ENCODE data around the gene ISL2. TPM values are rescaled to one million over a fixed set of nuclear protein-coding genes. Genes with fewer than 3 reads are reported as not detected.

ISL2 gene
- total RNA-seq, 2 donors from 2014 or later, result 0.51 to 0.66 TPM

DNA sequence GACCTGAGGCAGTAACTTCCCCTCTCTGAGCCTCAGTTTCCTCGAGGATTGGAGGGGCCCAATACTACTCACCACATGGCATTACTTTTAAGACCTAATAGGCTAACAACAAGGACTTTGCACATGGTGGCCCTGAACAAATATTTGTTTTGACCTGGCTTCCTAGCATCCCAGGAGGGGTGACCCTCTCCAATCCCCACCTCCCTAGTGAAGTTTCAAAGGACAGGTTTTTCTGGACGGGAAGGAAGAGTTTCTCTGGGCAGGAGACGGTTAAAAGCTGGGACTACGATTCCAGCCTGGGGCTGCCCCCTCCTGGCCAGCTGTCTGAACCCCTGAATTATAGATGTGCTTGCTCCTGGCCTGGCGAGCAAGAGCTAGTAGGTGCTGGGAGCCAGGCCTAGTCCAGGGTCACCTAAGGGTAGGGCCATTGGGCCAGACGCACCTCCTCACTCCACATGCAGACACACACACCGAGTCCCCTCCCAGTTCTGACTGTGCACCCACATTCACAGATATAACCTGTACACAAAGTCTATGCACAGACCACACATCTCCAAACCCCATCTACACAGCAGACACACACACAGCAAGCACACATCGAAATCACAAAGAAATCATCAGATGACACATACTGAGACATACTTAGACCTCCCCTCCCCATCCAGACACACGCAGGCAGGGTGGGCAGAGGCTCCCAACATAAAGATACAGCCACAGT, 2.7 kb upstream of the ISL2 start:
- peaks cover 30% of the 10 kb centered on the region for H3K4me1 Mint-ChIP-seq
- peak; percentile 82 for DNase-seq
- Histone ChIP-seq H3K27ac (ENCODE audit: low read depth, low read length) (no peak overlapping the region), H3K4me3 (ENCODE audit: low read length) (no peak overlapping the region), H3K9me3 (ENCODE audit: control insufficient read depth, low read length) (no peaks in the 10 kb centered on the region), H3K36me3 (ENCODE audit: control insufficient read depth, insufficient read depth, low read length) (no peaks in the 10 kb centered on the region), H3K4me1 (ENCODE audit: control insufficient read depth, insufficient read depth, low read length) (no peaks in the 10 kb centered on the region), H3K27me3 (ENCODE audit: control insufficient read depth, insufficient read depth, low read length, poor library complexity, severe bottlenecking) (peaks cover 70% of the 10 kb centered on the region), H3K9ac (ENCODE audit: extremely low read depth, low read length, poor library complexity, severe bottlenecking) (no peak overlapping the region)
- H3K9me3 Mint-ChIP-seq, result peaks cover 3% of the 10 kb centered on the region
- no peak overlapping the region for H3K27ac Mint-ChIP-seq
- no peak overlapping the region for H3K4me3 Mint-ChIP-seq
- peaks cover 71% of the 10 kb centered on the region for H3K27me3 Mint-ChIP-seq (ENCODE audit: insufficient read depth)
- peak; percentile 73 for TF ChIP-seq CTCF (conservative IDR thresholded peaks at IDR 0.05)
- no peaks in the 10 kb centered on the region for H3K36me3 Mint-ChIP-seq (ENCODE audit: low read depth)
- 59 to 87% methylated on average over 3 to 9 of the region's 9 CpGs for WGBS, 2 experiments (ENCODE audit: insufficient coverage in 1 of 2, insufficient read length in 1 of 2)

DNA sequence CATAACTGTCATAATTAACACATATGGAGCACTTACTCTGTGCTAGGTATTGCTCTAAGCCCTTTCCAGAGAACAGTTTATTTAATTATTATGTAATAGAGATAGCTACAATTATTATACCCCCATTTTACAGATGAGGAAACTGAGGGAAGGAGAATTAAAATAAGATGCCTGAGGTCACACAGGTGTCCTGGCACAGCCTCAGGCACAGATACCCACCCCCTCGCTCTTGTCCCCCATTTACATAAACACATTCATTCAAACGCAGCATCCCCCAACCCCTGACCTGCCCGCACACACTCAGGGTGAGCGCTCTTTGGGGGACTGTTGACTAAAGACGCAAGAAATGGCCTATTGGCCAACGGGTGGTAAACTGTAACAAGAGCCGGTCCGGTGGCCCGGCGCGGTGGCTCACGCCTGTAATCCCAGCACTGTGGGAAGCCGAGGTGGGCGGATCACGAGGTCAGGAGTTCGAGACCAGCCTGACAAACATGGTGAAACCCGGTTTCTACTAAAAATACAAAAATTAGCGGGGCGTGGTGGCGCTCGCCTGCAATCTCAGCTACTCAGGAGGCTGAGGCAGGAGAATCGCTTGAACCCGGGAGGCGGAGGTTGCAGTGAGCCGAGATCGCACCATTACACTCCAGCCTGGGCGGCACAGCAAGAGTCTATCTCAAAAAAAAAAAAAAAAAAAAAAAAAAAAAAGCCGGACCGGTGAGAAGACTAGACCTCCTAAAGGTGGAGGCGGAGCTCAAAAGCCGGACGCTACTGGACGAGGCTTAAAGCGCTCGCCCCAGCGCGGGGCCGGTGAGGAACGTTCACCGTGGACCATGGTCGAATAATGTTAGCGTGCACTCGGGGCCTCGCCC, 1.9 kb upstream of the ISL2 start:
- peak; percentile 43 for DNase-seq
- H3K4me3 Mint-ChIP-seq, result peak overlapping the region; percentile 53
- peaks cover 75% of the 10 kb centered on the region for H3K27me3 ChIP-seq (ENCODE audit: control insufficient read depth, insufficient read depth, low read length, poor library complexity, severe bottlenecking)
- no peak for TF ChIP-seq CTCF (conservative IDR thresholded peaks at IDR 0.05)
- no peak overlapping the region for H3K4me3 ChIP-seq (ENCODE audit: low read length)
- no peaks in the 10 kb centered on the region for H3K36me3 Mint-ChIP-seq (ENCODE audit: low read depth)
- H3K27ac ChIP-seq (ENCODE audit: low read depth, low read length), result no peak overlapping the region
- no peaks in the 10 kb centered on the region for H3K9me3 ChIP-seq (ENCODE audit: control insufficient read depth, low read length)
- no peaks in the 10 kb centered on the region for H3K4me1 ChIP-seq (ENCODE audit: control insufficient read depth, insufficient read depth, low read length)
- H3K9ac ChIP-seq (ENCODE audit: extremely low read depth, low read length, poor library complexity, severe bottlenecking), result no peak overlapping the region
- H3K4me1 Mint-ChIP-seq, result peaks cover 25% of the 10 kb centered on the region
- WGBS, 2 experiments (ENCODE audit: insufficient coverage in 1 of 2, insufficient read length in 1 of 2), result 41 to 48% methylated on average over 29 to 44 of the region's 44 CpGs
- peaks cover 3% of the 10 kb centered on the region for H3K9me3 Mint-ChIP-seq
- no peak overlapping the region for H3K27ac Mint-ChIP-seq
- H3K36me3 ChIP-seq (ENCODE audit: control insufficient read depth, insufficient read depth, low read length), result no peaks in the 10 kb centered on the region
- H3K27me3 Mint-ChIP-seq (ENCODE audit: insufficient read depth), result peaks cover 74% of the 10 kb centered on the region

- H3K27me3 Mint-ChIP-seq (ENCODE audit: insufficient read depth), result peaks cover 83% of the 10 kb centered on the region
- no peaks in the 10 kb centered on the region for H3K36me3 Mint-ChIP-seq (ENCODE audit: low read depth)
- H3K4me1 Mint-ChIP-seq, result peaks cover 23% of the 10 kb centered on the region
- DNase-seq, result peak; percentile 83
- no peak overlapping the region for H3K27ac ChIP-seq (ENCODE audit: low read depth, low read length)
- H3K27ac Mint-ChIP-seq, result peak overlapping the region; percentile 35
- H3K4me3 ChIP-seq (ENCODE audit: low read length), result peak overlapping the region; percentile 72
- WGBS, 2 experiments (ENCODE audit: insufficient coverage in 1 of 2, insufficient read length in 1 of 2), result 7 to 13% methylated on average over 2 to 38 of the region's 39 CpGs
- no peaks in the 10 kb centered on the region for H3K9me3 ChIP-seq (ENCODE audit: control insufficient read depth, low read length)
- no peaks in the 10 kb centered on the region for H3K36me3 ChIP-seq (ENCODE audit: control insufficient read depth, insufficient read depth, low read length)
- peaks cover 3% of the 10 kb centered on the region for H3K9me3 Mint-ChIP-seq
- no peak for TF ChIP-seq CTCF (conservative IDR thresholded peaks at IDR 0.05)
- H3K4me3 Mint-ChIP-seq, result peak overlapping the region; percentile 53
- H3K27me3 ChIP-seq (ENCODE audit: control insufficient read depth, insufficient read depth, low read length, poor library complexity, severe bottlenecking), result peaks cover 84% of the 10 kb centered on the region
- H3K9ac ChIP-seq (ENCODE audit: extremely low read depth, low read length, poor library complexity, severe bottlenecking), result no peak overlapping the region
- H3K4me1 ChIP-seq (ENCODE audit: control insufficient read depth, insufficient read depth, low read length), result no peaks in the 10 kb centered on the region
Observed at GRCh38 chr15:76335307-76336253, 993 bp upstream of the ISL2 start.

Data from endodermal cell (in vitro differentiated cells).